Tibial artery (tissue), 4 donors: ENCODE measurements around the gene FGF11.

Source experiments
- DNase-seq, 2 donors: peaks; one replicate each; pipeline ENCODE4 v3.0.0-alpha.2; 2019
- H3K27ac ChIP-seq, 2 donors: fragments of 200-600 bp; sonication (generic) in 1 of 2; 1 replicate in 1 of 2; 2 replicates in 1 of 2; pipeline ENCODE4 v1.5.1; 2018 to 2019; ENCODE audit warnings: mild to moderate bottlenecking in 1 of 2
- H3K27me3 ChIP-seq, 2 donors: fragments of 200-600 bp; sonication (generic) in 1 of 2; one replicate each; pipeline versions ENCODE4 v1.5.1 to v1.6.0; 2016 to 2019
- H3K36me3 ChIP-seq, 3 donors: fragments of 200-600 bp; sonication (generic) in 2 of 3; one replicate each; pipeline ENCODE4 v1.5.1; 2016 to 2019; ENCODE audit warnings: mild to moderate bottlenecking in 2 of 3
- H3K4me1 ChIP-seq, 4 donors: fragments of 200-600 bp; sonication (generic) in 2 of 4; 1 replicate in 3 of 4; 2 replicates in 1 of 4; pipeline ENCODE4 v1.5.1; 2016 to 2019
- H3K4me3 ChIP-seq, 2 donors: fragments of 200-600 bp; sonication (generic) in 1 of 2; 1 replicate in 1 of 2; 2 replicates in 1 of 2; pipeline ENCODE4 v1.5.1; 2018 to 2019; ENCODE audit warnings: mild to moderate bottlenecking in 2 of 2
- H3K9me3 ChIP-seq, 3 donors: fragments of 200-600 bp; sonication (generic) in 1 of 3; one replicate each; pipeline ENCODE4 v1.5.1; 2016 to 2019
- CTCF ChIP-seq, 2 experiments: fragments of 200-600 bp in 1 of 2; fragments of 450-650 bp in 1 of 2; IDR thresholded peaks; one replicate each; pipeline ENCODE4 v1.5.1; 2017 to 2019; ENCODE audit warnings: antibody characterized with exemption in 2 of 2, mild to moderate bottlenecking in 1 of 2, moderate library complexity in 1 of 2
- intact Hi-C: fragments of 100-400 bp; cut with DNase I; formaldehyde crosslinking; loops from one replicate; pipeline ENCODE4 v1.15.0; 2023; ENCODE audit warnings: low total_unique reads

FGF11 gene

DNA sequence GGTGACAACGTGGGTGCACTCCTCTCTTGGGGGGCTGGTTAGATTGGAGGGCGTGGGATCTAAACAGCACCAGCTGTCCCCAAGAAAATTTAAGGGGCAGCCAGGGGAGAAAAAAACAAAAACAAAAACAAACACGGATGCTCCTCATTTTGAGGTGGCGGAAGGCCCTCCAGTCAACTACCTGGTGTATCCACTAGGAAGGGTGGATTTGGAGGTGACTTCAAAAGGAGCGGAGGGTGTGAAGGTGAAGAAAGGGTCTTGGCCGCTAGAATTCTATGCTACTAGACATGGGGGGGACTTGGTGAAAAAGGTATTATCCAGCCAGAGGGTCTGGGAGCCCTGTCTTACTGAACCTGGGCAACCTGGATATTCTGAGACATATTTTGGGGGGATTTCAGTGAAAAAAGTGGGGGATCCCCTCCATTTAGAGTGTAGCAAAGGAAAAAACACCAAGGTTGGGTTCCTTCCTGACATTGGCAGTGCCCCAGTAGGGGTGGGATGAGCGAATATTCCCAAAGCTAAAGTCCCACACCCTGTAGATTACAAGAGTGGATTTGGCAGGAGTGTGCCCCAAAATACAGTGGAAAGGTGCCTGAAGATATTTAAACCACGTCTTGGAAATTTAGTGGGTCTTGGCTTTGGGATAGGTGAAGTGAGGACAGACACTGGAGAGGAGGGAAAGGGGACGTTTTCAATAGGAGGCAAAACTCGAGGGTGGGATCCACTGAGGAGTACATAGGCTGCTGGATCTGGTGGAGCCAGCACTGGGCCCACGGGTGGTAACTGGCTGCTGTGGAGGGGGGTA lies 454 bp upstream of the FGF11 start:
- Histone ChIP-seq H3K4me3 (peak overlapping the region in 1 of 2 donors; percentile 71), H3K4me1 (peaks cover 0 to 60% (median 48%) of the 10 kb centered on the region in 4 donors), H3K27ac (no peak overlapping the region), H3K27me3 (peaks cover 3 to 45% of the 10 kb centered on the region in 2 donors), H3K9me3 (no peaks in the 10 kb centered on the region), H3K36me3 (no peaks in the 10 kb centered on the region)
- intact Hi-C loops, result loop anchor here (5.0 kb wide), 3 partner anchors 38 to 123 kb away; partner anchors contain the start of genes KCTD11, SENP3 and ZBTB4
- TF ChIP-seq CTCF (IDR thresholded peaks at IDR 0.05), result no peak
- no peak for DNase-seq

DNA sequence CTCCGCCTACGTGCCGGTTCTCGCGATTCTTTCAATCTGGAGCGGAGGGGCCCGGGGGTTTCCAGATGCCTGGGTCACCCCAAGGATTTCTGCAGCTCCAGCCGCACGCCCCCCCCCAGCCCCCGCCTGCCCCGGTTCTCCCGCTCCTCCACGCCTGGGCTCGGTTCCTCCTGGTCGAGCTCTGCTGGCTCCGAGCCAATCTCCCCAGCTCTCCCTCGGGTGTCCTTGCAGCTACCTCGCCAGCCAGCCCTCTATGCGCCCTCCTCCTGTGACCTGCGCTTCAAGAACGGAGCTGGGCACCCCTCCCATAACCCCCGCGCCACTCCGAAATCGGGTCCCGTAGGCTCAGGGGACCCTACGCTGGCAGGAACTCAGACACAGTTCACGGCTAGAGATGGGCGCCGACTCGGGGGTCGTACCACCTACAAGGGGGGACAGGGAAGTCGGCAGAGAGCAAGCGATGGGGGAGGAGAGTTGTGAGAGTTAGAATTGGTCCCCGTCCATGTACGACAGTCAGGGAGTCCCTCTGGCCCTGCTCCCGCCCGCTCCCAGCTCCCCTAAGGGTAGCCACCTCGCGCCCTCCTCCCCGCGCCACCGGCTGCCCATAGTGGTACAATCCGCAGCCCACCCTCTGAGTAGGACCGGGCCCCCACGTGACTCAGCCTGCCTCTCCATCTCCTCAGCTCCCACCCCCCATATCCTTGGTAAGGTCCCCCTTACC lies 961 bp downstream of the FGF11 start:
- Histone ChIP-seq H3K36me3 (no peaks in the 10 kb centered on the region), H3K4me1 (peaks cover 4 to 65% (median 54%) of the 10 kb centered on the region in 4 donors), H3K27ac (no peak overlapping the region), H3K9me3 (no peaks in the 10 kb centered on the region), H3K4me3 (peak overlapping the region; percentile 3 to 29), H3K27me3 (peaks cover 5 to 45% of the 10 kb centered on the region in 2 donors)
- DNase-seq, result peak in 1 of 2 donors; percentile 55
- no peak for TF ChIP-seq CTCF (IDR thresholded peaks at IDR 0.05)
- intact Hi-C loops, result no loop called here

- H3K4me1 ChIP-seq, result peaks cover 5 to 67% (median 55%) of the 10 kb centered on the region in 4 donors
- no peak for TF ChIP-seq CTCF (IDR thresholded peaks at IDR 0.05)
- no peaks in the 10 kb centered on the region for H3K9me3 ChIP-seq
- intact Hi-C loops, result no loop called here
- no peak for DNase-seq
- peaks cover 5 to 50% of the 10 kb centered on the region in 2 donors for H3K27me3 ChIP-seq
- H3K36me3 ChIP-seq, result no peaks in the 10 kb centered on the region
- H3K4me3 ChIP-seq, result peak overlapping the region in 1 of 2 donors; percentile 29
- H3K27ac ChIP-seq, result no peak overlapping the region
These were observed 1.5 kb downstream of the FGF11 start for GRCh38 chr17:7440834-7441195.

GRCh38 chr17:7441266-7441665 lies 2.0 kb downstream of the FGF11 start:
- Histone ChIP-seq H3K27me3 (peaks cover 5 to 53% of the 10 kb centered on the region in 2 donors), H3K4me1 (peaks cover 5 to 64% (median 52%) of the 10 kb centered on the region in 4 donors), H3K27ac (no peak overlapping the region), H3K9me3 (no peaks in the 10 kb centered on the region), H3K4me3 (no peak overlapping the region), H3K36me3 (no peaks in the 10 kb centered on the region)
- no peak for TF ChIP-seq CTCF (IDR thresholded peaks at IDR 0.05)
- intact Hi-C loops, result no loop called here
- no peak for DNase-seq

DNA sequence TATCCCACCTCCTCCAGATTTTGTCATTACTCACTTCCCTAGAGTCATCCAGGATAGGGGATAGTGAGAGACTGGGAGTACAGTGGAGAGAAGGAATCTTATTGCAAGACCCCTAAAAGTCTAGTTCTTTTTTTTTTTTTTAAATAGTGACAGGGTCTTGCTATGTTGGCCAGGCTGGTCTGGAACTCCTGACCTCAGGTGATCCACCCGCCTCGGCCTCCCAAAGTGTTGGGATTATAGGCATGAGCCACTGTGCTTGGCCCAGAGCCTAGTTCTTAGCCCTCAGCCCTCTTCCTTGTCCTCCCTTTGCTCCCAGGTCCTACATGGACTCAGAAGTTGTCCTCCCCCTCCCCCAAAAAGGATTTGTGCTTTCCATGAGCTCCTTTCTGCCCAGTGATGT lies 2.8 kb downstream of the FGF11 start:
- H3K27ac ChIP-seq, result no peak overlapping the region
- H3K4me1 ChIP-seq, result peaks cover 5 to 62% (median 47%) of the 10 kb centered on the region in 4 donors
- peaks cover 5 to 61% of the 10 kb centered on the region in 2 donors for H3K27me3 ChIP-seq
- no peaks in the 10 kb centered on the region for H3K36me3 ChIP-seq
- H3K4me3 ChIP-seq, result no peak overlapping the region
- intact Hi-C loops, result no loop called here
- TF ChIP-seq CTCF (IDR thresholded peaks at IDR 0.05), result no peak
- no peak for DNase-seq
- H3K9me3 ChIP-seq, result no peaks in the 10 kb centered on the region
